Measurements from ENCODE around the gene OR2A25. TPM values are rescaled to one million over a fixed set of nuclear protein-coding genes. Genes with fewer than 3 reads are reported as not detected.

OR2A25 gene
- polyA plus RNA-seq, 3 donors = not detected

GRCh38 chr7:144036302-144036885 is 33.2 kb upstream of the OR2A25 start:
- no peak overlapping the region for H3K4me3 ChIP-seq (replicated peaks in 1 of 3; ENCODE audit: low read depth in 2 of 3, low read length in 3 of 3)
- no peaks in the 10 kb centered on the region for H3K36me3 ChIP-seq (replicated peaks in 1 of 2; ENCODE audit: control insufficient read depth in 1 of 2, insufficient read depth in 2 of 2, low read length in 2 of 2)
- Mint-ChIP-seq H3K9me3 (peaks cover 0 to 4% (median 2%) of the 10 kb centered on the region in 7 donors), H3K27me3 (ENCODE audit: low read depth in 3 of 3) (peaks cover 0 to 1% (median 0%) of the 10 kb centered on the region in 3 donors), H3K27ac (no peak overlapping the region), H3K4me1 (peaks cover 3% of the 10 kb centered on the region), H3K4me3 (no peak overlapping the region), H3K36me3 (no peaks in the 10 kb centered on the region)
- H3K27me3 ChIP-seq (ENCODE audit: control insufficient read depth in 2 of 2, insufficient read depth in 2 of 2, low read length in 2 of 2) = no peaks in the 10 kb centered on the region
- H3K79me2 ChIP-seq (ENCODE audit: insufficient read depth, low read length) = no peaks in the 10 kb centered on the region
- H4K20me1 ChIP-seq (ENCODE audit: insufficient read depth, low read length) = no peaks in the 10 kb centered on the region
- no peaks in the 10 kb centered on the region for H3K4me1 ChIP-seq (ENCODE audit: control insufficient read depth in 1 of 2, insufficient read depth in 2 of 2, low read length in 2 of 2)
- DNase-seq = no peak
- H3K9me3 ChIP-seq (replicated peaks in 1 of 2; ENCODE audit: control insufficient read depth in 1 of 2, insufficient read depth in 1 of 2, low read length in 2 of 2) = no peaks in the 10 kb centered on the region
- H2AFZ ChIP-seq (ENCODE audit: insufficient read depth, low read depth, low read length, poor library complexity, severe bottlenecking) = no peak overlapping the region
- H3K4me2 ChIP-seq (replicated peaks; ENCODE audit: extremely low read depth, low read length, poor library complexity, severe bottlenecking) = no peak overlapping the region
- intact Hi-C loops (cut with micrococcal nuclease) = no loop called here
- H3K27ac ChIP-seq (ENCODE audit: low read depth in 1 of 2, low read length in 2 of 2) = no peak overlapping the region
- no peak overlapping the region for H3K9ac ChIP-seq (ENCODE audit: insufficient read depth, low read length, poor library complexity, severe bottlenecking)
- 14% methylated on average over 1 of the region's 1 CpG for WGBS (ENCODE audit: insufficient coverage)
- TF ChIP-seq CTCF (IDR thresholded peaks at IDR 0.05) = no peak

- H3K9ac ChIP-seq (ENCODE audit: insufficient read depth, low read length, poor library complexity, severe bottlenecking) = no peak overlapping the region
- no peaks in the 10 kb centered on the region for H3K4me1 Mint-ChIP-seq
These were observed 32.1 kb upstream of the OR2A25 start for GRCh38 chr7:144037414-144038035.

More at GRCh38 chr7:144037414-144038035, 32.1 kb upstream of the OR2A25 start:
- TF ChIP-seq CTCF (IDR thresholded peaks at IDR 0.05) = no peak
- no peaks in the 10 kb centered on the region for H3K36me3 ChIP-seq (replicated peaks in 1 of 2; ENCODE audit: control insufficient read depth in 1 of 2, insufficient read depth in 2 of 2, low read length in 2 of 2)
- Mint-ChIP-seq H3K9me3 (peaks cover 0 to 4% (median 2%) of the 10 kb centered on the region in 7 donors), H3K27me3 (ENCODE audit: low read depth in 3 of 3) (peaks cover 0 to 1% (median 0%) of the 10 kb centered on the region in 3 donors), H3K4me3 (no peak overlapping the region), H3K36me3 (no peaks in the 10 kb centered on the region), H3K27ac (no peak overlapping the region)
- no peaks in the 10 kb centered on the region for H3K4me1 ChIP-seq (ENCODE audit: control insufficient read depth in 1 of 2, insufficient read depth in 2 of 2, low read length in 2 of 2)
- H3K9me3 ChIP-seq (replicated peaks in 1 of 2; ENCODE audit: control insufficient read depth in 1 of 2, insufficient read depth in 1 of 2, low read length in 2 of 2) = no peaks in the 10 kb centered on the region
- H4K20me1 ChIP-seq (ENCODE audit: insufficient read depth, low read length) = no peaks in the 10 kb centered on the region
- no peak overlapping the region for H2AFZ ChIP-seq (ENCODE audit: insufficient read depth, low read depth, low read length, poor library complexity, severe bottlenecking)
- intact Hi-C loops (cut with micrococcal nuclease) = no loop called here
- H3K79me2 ChIP-seq (ENCODE audit: insufficient read depth, low read length) = no peaks in the 10 kb centered on the region
- H3K27ac ChIP-seq (ENCODE audit: low read depth in 1 of 2, low read length in 2 of 2) = no peak overlapping the region
- no peaks in the 10 kb centered on the region for H3K27me3 ChIP-seq (ENCODE audit: control insufficient read depth in 2 of 2, insufficient read depth in 2 of 2, low read length in 2 of 2)
- WGBS (ENCODE audit: insufficient coverage) = no CpG with 5 or more reads among the region's 1 CpG
- no peak for DNase-seq
- no peak overlapping the region for H3K4me2 ChIP-seq (replicated peaks; ENCODE audit: extremely low read depth, low read length, poor library complexity, severe bottlenecking)
- no peak overlapping the region for H3K4me3 ChIP-seq (replicated peaks in 1 of 3; ENCODE audit: low read depth in 2 of 3, low read length in 3 of 3)
